Ishikawa (cell line): ENCODE results near the gene IL20RB.

ENCODE experiments used
- CEBPB ChIP-seq: IDR thresholded peaks from 2 replicates; pipeline ENCODE4 v1.6.1; 2012
- EP300 ChIP-seq: IDR thresholded peaks from 2 replicates; pipeline ENCODE4 v1.6.1; 2012; ENCODE audit warnings: borderline replicate concordance
- FOXM1 ChIP-seq: IDR thresholded peaks from 2 replicates; pipeline ENCODE4 v1.6.1; 2012; ENCODE audit warnings: low read depth, borderline replicate concordance
- TAF1 ChIP-seq: IDR thresholded peaks from 2 replicates; pipeline ENCODE4 v1.6.1; 2012; ENCODE audit warnings: low read depth, mild to moderate bottlenecking
- TCF12 ChIP-seq: IDR thresholded peaks from 2 replicates; pipeline ENCODE4 v1.6.1; 2012; ENCODE audit warnings: low read depth
- TF ChIP-seq, protein P1 (sequence below): IDR thresholded peaks from 2 replicates; pipeline ENCODE4 v1.6.1; 2012
- TF ChIP-seq, protein P2 (sequence below): IDR thresholded peaks from 2 replicates; pipeline ENCODE4 v1.6.1; 2012

DNA sequence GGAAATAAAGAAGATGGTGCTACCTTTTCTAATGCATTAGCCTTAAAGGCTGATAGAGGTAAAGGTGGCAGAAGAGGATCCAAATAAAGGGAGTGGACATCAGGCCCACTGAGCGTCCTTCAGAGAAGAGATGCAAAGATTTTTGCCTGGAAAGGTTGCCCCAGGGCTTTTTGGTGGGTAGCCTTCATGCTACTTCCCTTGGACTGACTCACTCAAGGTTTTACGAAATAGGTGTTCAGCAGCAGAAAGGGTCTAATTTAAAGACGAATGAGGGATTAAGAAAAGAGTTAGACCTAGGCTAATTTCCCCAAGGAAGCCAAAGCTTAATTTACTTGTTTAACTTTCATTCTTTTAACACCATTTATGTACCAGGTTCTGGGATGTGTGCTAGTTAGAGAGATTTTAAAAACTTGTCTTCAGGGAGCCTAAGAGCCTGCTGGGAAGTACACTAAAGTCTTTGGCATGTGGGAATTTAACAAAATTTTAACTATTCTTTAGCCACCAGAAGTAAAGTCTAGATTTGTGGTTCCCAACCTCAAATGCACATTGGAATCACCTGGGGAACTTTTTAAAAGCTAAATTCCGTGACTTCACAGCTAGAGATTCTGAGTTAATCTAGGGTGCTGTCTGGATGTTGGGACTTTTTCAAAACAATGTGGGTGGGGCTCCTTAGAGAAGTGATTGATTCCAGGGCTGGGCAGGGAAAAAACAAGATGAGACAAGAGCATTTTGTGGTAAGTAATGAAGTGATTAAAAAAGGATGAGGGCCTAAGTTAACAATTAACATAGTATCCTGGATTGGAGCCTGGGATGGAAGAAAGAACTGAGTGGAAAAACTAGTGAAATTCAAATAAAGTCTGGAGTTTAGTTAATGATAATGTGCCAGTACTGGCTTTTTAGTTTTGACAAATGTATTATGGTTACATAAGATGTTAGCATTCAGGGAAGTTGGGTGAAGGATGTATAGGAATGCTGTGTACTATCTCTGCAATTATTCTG is 3.4 kb downstream of the IL20RB start:
- TF ChIP-seq TAF1 = no peak
- no peak for TF ChIP-seq TCF12
- TF ChIP-seq EP300 = no peak
- no peak for TF ChIP-seq FOXM1
- TF ChIP-seq, protein P1, sequence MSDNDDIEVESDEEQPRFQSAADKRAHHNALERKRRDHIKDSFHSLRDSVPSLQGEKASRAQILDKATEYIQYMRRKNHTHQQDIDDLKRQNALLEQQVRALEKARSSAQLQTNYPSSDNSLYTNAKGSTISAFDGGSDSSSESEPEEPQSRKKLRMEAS = no peak
- TF ChIP-seq, protein P2, sequence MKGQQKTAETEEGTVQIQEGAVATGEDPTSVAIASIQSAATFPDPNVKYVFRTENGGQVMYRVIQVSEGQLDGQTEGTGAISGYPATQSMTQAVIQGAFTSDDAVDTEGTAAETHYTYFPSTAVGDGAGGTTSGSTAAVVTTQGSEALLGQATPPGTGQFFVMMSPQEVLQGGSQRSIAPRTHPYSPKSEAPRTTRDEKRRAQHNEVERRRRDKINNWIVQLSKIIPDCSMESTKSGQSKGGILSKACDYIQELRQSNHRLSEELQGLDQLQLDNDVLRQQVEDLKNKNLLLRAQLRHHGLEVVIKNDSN = no peak
- TF ChIP-seq CEBPB = no peak
